HG03103 (cell line): Measurements from ENCODE around the gene NT5DC4.
"Not testable (repeated sequence)": the region's sequence is repeated elsewhere in the genome, so short reads cannot be mapped to it uniquely, and the experiment has no call there.

ENCODE experiments used
- ATAC-seq: cut with Tn5 transposase; IDR thresholded peaks from one replicate; pipeline ENCODE4 v1.9.1; 2021; ENCODE audit warnings: low read depth; ENCODE audit not compliant: unreplicated experiment

The NT5DC4 gene

GRCh38 chr2:112699984-112700667 lies 20.7 kb upstream of the NT5DC4 start:
- ATAC-seq: no peak

- ATAC-seq: no peak
These were observed 19.8 kb upstream of the NT5DC4 start for GRCh38 chr2:112701052-112701451.

GRCh38 chr2:112703684-112704083 lies 17.1 kb upstream of the NT5DC4 start:
- no peak for ATAC-seq

- ATAC-seq: no peak
These were observed 15.2 kb upstream of the NT5DC4 start for GRCh38 chr2:112705575-112705974.

GRCh38 chr2:112706170-112706664 lies 14.6 kb upstream of the NT5DC4 start:
- no peak for ATAC-seq

- ATAC-seq: not testable (repeated sequence)
These were observed 13.9 kb upstream of the NT5DC4 start for GRCh38 chr2:112706947-112707346.

GRCh38 chr2:112708968-112709367 lies 11.9 kb upstream of the NT5DC4 start:
- ATAC-seq: no peak

GRCh38 chr2:112709703-112710102 lies 11.1 kb upstream of the NT5DC4 start:
- ATAC-seq: no peak

- no peak for ATAC-seq
These were observed 9.7 kb upstream of the NT5DC4 start for GRCh38 chr2:112710956-112711750.

GRCh38 chr2:112712465-112712864 lies 8.4 kb upstream of the NT5DC4 start:
- no peak for ATAC-seq

GRCh38 chr2:112712903-112713584 lies 7.8 kb upstream of the NT5DC4 start:
- no peak for ATAC-seq

- no peak for ATAC-seq
These were observed 7.3 kb upstream of the NT5DC4 start for GRCh38 chr2:112713585-112713925.

GRCh38 chr2:112713926-112714325 lies 6.9 kb upstream of the NT5DC4 start:
- ATAC-seq: no peak

GRCh38 chr2:112714331-112714730 lies 6.5 kb upstream of the NT5DC4 start:
- no peak for ATAC-seq

- no peak for ATAC-seq
These were observed 5.8 kb upstream of the NT5DC4 start for GRCh38 chr2:112714836-112715631.

GRCh38 chr2:112716094-112716493 lies 4.7 kb upstream of the NT5DC4 start:
- not testable (repeated sequence) for ATAC-seq

- not testable (repeated sequence) for ATAC-seq
These were observed 3.9 kb upstream of the NT5DC4 start for GRCh38 chr2:112716826-112717352.

- no peak for ATAC-seq
These were observed 1.9 kb upstream of the NT5DC4 start for GRCh38 chr2:112718863-112719370.

GRCh38 chr2:112721819-112722522 lies 1.2 kb downstream of the NT5DC4 start:
- ATAC-seq: no peak
